SK-N-MC (cell line): ENCODE results near the gene PFKP.

Experiments used
- DNase-seq: peaks from one replicate; pipeline ENCODE4 v3.0.0-alpha.2; 2011; ENCODE audit warnings: low read depth, low spot score
- H3K27ac ChIP-seq: fragments of 200-600 bp; sonication (generic); 2 replicates; pipeline ENCODE4 v1.5.1; 2016; ENCODE audit warnings: mixed run types
- H3K36me3 ChIP-seq: fragments of 200-600 bp; sonication (generic); 2 replicates; pipeline ENCODE4 v1.6.1; 2017; ENCODE audit warnings: antibody characterized with exemption, low read length, mixed read lengths; ENCODE audit not compliant: insufficient read depth
- H3K4me3 ChIP-seq: fragments of 200-600 bp; sonication (generic); 2 replicates; pipeline ENCODE4 v1.5.1; 2016
- H3K9ac ChIP-seq: fragments of 200-600 bp; sonication (generic); 2 replicates; pipeline ENCODE4 v1.8.0; 2017; ENCODE audit warnings: mixed run types, mixed read lengths; ENCODE audit not compliant: insufficient read length
- H3K9me3 ChIP-seq: fragments of 200-600 bp; sonication (generic); 2 replicates; pipeline ENCODE4 v1.6.1; 2017; ENCODE audit warnings: low read depth, mild to moderate bottlenecking, antibody characterized with exemption, low read length, moderate library complexity, mixed read lengths
- EZH2 ChIP-seq: fragments of 200-600 bp; sonication (generic); IDR thresholded peaks from one replicate; pipeline ENCODE4 v1.6.1; 2017; ENCODE audit warnings: antibody characterized with exemption
- FOXP2 ChIP-seq: optimal IDR thresholded peaks from 2 replicates; pipeline ENCODE3; 2011; ENCODE audit warnings: mild to moderate bottlenecking, moderate library complexity; ENCODE audit not compliant: insufficient read depth; ENCODE audit errors: extremely low read length, control extremely low read depth
- POLR2AphosphoS5 ChIP-seq: IDR thresholded peaks from 2 replicates; pipeline ENCODE4 v1.6.1; 2012; ENCODE audit warnings: mild to moderate bottlenecking, low read depth, low read length, borderline replicate concordance

Gene PFKP

GRCh38 chr10:3071405-3072198, 4.3 kb downstream of the PFKP start:
- Histone ChIP-seq H3K27ac (no peak overlapping the region), H3K9ac (no peak overlapping the region), H3K9me3 (no peaks in the 10 kb centered on the region), H3K4me3 (no peak overlapping the region), H3K36me3 (peaks cover 26% of the 10 kb centered on the region)
- no peak for TF ChIP-seq POLR2AphosphoS5
- no peak for TF ChIP-seq FOXP2
- no peak for TF ChIP-seq EZH2
- DNase-seq: no peak

- H3K27ac ChIP-seq: no peak overlapping the region
Measured at GRCh38 chr10:3072641-3073360, 5.5 kb downstream of the PFKP start.

GRCh38 chr10:3074145-3074665, 6.9 kb downstream of the PFKP start:
- TF ChIP-seq FOXP2 (no peak), POLR2AphosphoS5 (no peak), EZH2 (no peak)
- no peak overlapping the region for H3K4me3 ChIP-seq
- peaks cover 33% of the 10 kb centered on the region for H3K36me3 ChIP-seq
- H3K27ac ChIP-seq: no peak overlapping the region
- H3K9me3 ChIP-seq: no peaks in the 10 kb centered on the region
- DNase-seq: no peak
- H3K9ac ChIP-seq: no peak overlapping the region

More at GRCh38 chr10:3072641-3073360, 5.5 kb downstream of the PFKP start:
- Histone ChIP-seq H3K36me3 (peaks cover 26% of the 10 kb centered on the region), H3K9me3 (no peaks in the 10 kb centered on the region), H3K4me3 (no peak overlapping the region), H3K9ac (no peak overlapping the region)
- DNase-seq: no peak
- TF ChIP-seq POLR2AphosphoS5 (no peak), EZH2 (no peak), FOXP2 (no peak)

GRCh38 chr10:3074985-3075600, 7.7 kb downstream of the PFKP start:
- Histone ChIP-seq H3K27ac (no peak overlapping the region), H3K36me3 (peaks cover 24% of the 10 kb centered on the region)

GRCh38 chr10:3076138-3076537, 8.8 kb downstream of the PFKP start:
- H3K9me3 ChIP-seq: no peaks in the 10 kb centered on the region
- peaks cover 17% of the 10 kb centered on the region for H3K36me3 ChIP-seq
- no peak for DNase-seq
- no peak overlapping the region for H3K4me3 ChIP-seq
- no peak overlapping the region for H3K27ac ChIP-seq
- no peak overlapping the region for H3K9ac ChIP-seq
- TF ChIP-seq FOXP2: no peak
- no peak for TF ChIP-seq EZH2
- TF ChIP-seq POLR2AphosphoS5: no peak

More at GRCh38 chr10:3074985-3075600, 7.7 kb downstream of the PFKP start:
- no peak for DNase-seq
- no peaks in the 10 kb centered on the region for H3K9me3 ChIP-seq
- H3K9ac ChIP-seq: no peak overlapping the region
- H3K4me3 ChIP-seq: no peak overlapping the region
- TF ChIP-seq FOXP2: no peak
- TF ChIP-seq EZH2: no peak
- no peak for TF ChIP-seq POLR2AphosphoS5

GRCh38 chr10:3077509-3077908, 10.2 kb downstream of the PFKP start:
- H3K4me3 ChIP-seq: no peak overlapping the region
- H3K27ac ChIP-seq: no peak overlapping the region
- H3K9ac ChIP-seq: no peak overlapping the region
- H3K36me3 ChIP-seq: peaks cover 6% of the 10 kb centered on the region
- no peak for DNase-seq
- TF ChIP-seq POLR2AphosphoS5 (no peak), FOXP2 (no peak), EZH2 (no peak)
- no peaks in the 10 kb centered on the region for H3K9me3 ChIP-seq

GRCh38 chr10:3077940-3078630, 10.7 kb downstream of the PFKP start:
- Histone ChIP-seq H3K4me3 (no peak overlapping the region), H3K36me3 (peaks cover 6% of the 10 kb centered on the region), H3K9me3 (no peaks in the 10 kb centered on the region), H3K27ac (no peak overlapping the region), H3K9ac (no peak overlapping the region)
- no peak for DNase-seq
- TF ChIP-seq FOXP2 (no peak), EZH2 (no peak)

- no peak for DNase-seq
- no peak overlapping the region for H3K27ac ChIP-seq
- TF ChIP-seq POLR2AphosphoS5 (no peak), FOXP2 (no peak), EZH2 (no peak)
- no peaks in the 10 kb centered on the region for H3K9me3 ChIP-seq
- peaks cover 14% of the 10 kb centered on the region for H3K36me3 ChIP-seq
- H3K4me3 ChIP-seq: no peak overlapping the region
- no peak overlapping the region for H3K9ac ChIP-seq
Measured at GRCh38 chr10:3081383-3081981, 14.1 kb downstream of the PFKP start.
